ENCODE data around the gene KPNA4. TPM values are rescaled to one million over a fixed set of nuclear protein-coding genes. Genes with fewer than 3 reads are reported as not detected.
"Not testable (repeated sequence)": the region's sequence is repeated elsewhere in the genome, so short reads cannot be mapped to it uniquely, and the experiment has no call there.

Gene KPNA4
- total and polyA plus RNA-seq, 3 experiments from 2014 or later: 10.3 to 86.5 (median 72.7) TPM

DNA sequence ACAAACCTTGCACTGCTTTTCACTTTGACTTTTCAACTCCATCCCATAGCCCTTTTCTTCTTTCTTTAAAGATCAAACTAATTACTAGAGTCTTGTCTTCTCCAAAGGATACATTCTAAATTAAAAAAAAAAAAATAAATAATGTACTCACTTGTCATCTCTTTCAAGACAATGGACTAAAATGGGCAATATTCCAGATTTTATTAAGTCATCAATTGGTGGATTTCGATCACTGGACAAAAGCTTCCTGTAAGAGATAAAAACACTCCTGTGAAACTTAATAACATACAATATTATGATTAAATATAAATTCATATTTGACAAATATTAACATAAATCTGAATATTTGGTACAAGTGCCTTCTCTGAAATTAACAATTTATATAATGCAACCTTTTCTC is 34.1 kb downstream of the KPNA4 start:
- DNase-seq: no peak
- no peaks in the 10 kb centered on the region for H3K4me1 ChIP-seq (ENCODE audit: insufficient read depth, low read length)
- no peak overlapping the region for H3K4me3 ChIP-seq (ENCODE audit: low read length)
- peaks cover 19% of the 10 kb centered on the region for H3K36me3 ChIP-seq (ENCODE audit: insufficient read depth, low read length)
- H3K36me3 Mint-ChIP-seq: peaks cover 0 to 71% (median 10%) of the 10 kb centered on the region in 3 donors
- CTCF ChIA-PET: no interaction called here
- no peaks in the 10 kb centered on the region for H3K9me3 ChIP-seq (ENCODE audit: low read length)
- peaks cover 0 to 8% (median 4%) of the 10 kb centered on the region in 3 donors for H3K4me1 Mint-ChIP-seq
- peaks cover 0 to 1% of the 10 kb centered on the region in 2 donors for H3K27me3 Mint-ChIP-seq
- no peak overlapping the region for H3K4me3 Mint-ChIP-seq
- H3K27ac ChIP-seq (ENCODE audit: low read depth, low read length): no peak overlapping the region
- H3K27me3 ChIP-seq (ENCODE audit: insufficient read depth, low read length, poor library complexity, severe bottlenecking): no peaks in the 10 kb centered on the region
- H3K9me3 Mint-ChIP-seq: no peaks in the 10 kb centered on the region
- POLR2A ChIA-PET: no interaction called here
- H3K27ac Mint-ChIP-seq: no peak overlapping the region

DNA sequence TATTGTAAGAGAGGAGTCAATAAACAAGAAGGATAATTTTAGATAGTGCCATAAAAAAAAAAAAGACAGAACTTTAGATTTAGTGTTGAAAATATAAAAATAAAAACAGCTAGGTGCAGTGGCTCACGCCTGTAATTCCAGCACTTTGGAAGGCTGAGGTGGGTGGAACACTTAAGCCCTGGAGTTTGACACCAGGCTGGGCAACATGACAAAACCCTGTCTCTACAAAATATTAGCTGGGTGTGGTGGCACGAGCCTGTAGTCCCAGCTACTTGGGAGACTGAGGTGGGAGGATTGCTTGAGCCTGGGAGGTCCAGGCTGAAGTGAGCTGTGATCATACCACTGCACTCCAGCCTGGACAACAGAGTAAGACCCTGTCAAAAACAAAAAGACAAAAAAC is 49.0 kb downstream of the KPNA4 start:
- H3K9me3 ChIP-seq (ENCODE audit: low read length); H3K4me3 ChIP-seq (ENCODE audit: low read length); H3K4me3 Mint-ChIP-seq; H3K27me3 ChIP-seq (ENCODE audit: insufficient read depth, low read length, poor library complexity, severe bottlenecking); H3K4me1 ChIP-seq (ENCODE audit: insufficient read depth, low read length); H3K27ac Mint-ChIP-seq; H3K27ac ChIP-seq (ENCODE audit: low read depth, low read length); DNase-seq; POLR2A ChIA-PET; H3K27me3 Mint-ChIP-seq; CTCF ChIA-PET; H3K9me3 Mint-ChIP-seq: not testable (repeated sequence)
- Mint-ChIP-seq H3K36me3 (peaks cover 18 to 79% (median 22%) of the 10 kb centered on the region in 3 donors), H3K4me1 (peaks cover 3 to 10% (median 4%) of the 10 kb centered on the region in 3 donors)
- peaks cover 14% of the 10 kb centered on the region for H3K36me3 ChIP-seq (ENCODE audit: insufficient read depth, low read length)

DNA sequence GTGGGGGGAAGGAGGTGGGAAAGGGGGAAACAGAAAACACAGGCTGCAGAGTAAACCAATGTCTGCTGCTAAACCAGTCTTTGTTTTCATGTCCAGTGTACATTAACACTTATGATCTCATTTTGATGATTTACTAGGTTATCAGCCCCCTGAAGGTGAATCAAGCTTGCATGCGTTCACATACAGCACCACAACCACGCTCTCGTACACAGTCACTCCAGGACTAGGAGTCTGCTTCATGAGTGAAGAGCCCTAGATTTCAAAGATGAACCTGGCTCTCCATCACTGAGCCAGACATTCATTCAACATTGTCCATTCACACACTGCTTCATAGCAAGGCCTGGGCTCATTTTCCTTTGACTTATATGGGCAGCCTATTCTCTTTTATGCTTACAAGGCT is 64.0 kb downstream of the KPNA4 start:
- H3K9me3 ChIP-seq (ENCODE audit: low read length): no peaks in the 10 kb centered on the region
- H3K27ac ChIP-seq (ENCODE audit: low read depth, low read length): no peak overlapping the region
- ChIA-PET CTCF (no interaction called here), POLR2A (no interaction called here)
- Mint-ChIP-seq H3K27me3 (no peaks in the 10 kb centered on the region), H3K4me1 (peaks cover 0 to 2% (median 0%) of the 10 kb centered on the region in 3 donors), H3K9me3 (no peaks in the 10 kb centered on the region), H3K27ac (peak overlapping the region in 1 of 8 donors; percentile 86), H3K4me3 (no peak overlapping the region), H3K36me3 (peaks cover 5 to 55% (median 13%) of the 10 kb centered on the region in 3 donors)
- no peak for DNase-seq
- no peaks in the 10 kb centered on the region for H3K27me3 ChIP-seq (ENCODE audit: insufficient read depth, low read length, poor library complexity, severe bottlenecking)
- H3K36me3 ChIP-seq (ENCODE audit: insufficient read depth, low read length): peaks cover 14% of the 10 kb centered on the region
- no peak overlapping the region for H3K4me3 ChIP-seq (ENCODE audit: low read length)
- H3K4me1 ChIP-seq (ENCODE audit: insufficient read depth, low read length): no peaks in the 10 kb centered on the region

DNA sequence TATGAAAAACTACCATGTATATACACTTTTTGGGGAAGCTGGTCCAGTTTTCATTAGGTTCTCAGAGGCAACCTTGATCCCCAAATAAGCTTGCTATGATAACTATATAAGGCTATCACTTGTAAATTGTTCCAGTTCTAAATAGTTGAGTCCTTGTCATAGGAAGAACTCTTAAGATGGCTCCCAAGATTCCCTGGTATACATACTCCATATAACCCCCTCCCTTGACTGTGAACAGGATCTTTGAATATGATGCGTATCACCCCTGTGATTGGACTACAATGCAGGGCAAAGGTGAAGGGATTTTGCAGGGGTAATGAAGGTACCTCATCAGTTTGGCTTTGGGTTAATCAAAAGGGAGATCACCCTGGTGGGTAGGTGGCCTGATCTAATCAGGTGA is 67.2 kb downstream of the KPNA4 start:
- Histone ChIP-seq H3K27ac (ENCODE audit: low read depth, low read length) (no peak overlapping the region), H3K4me3 (ENCODE audit: low read length) (no peak overlapping the region), H3K27me3 (ENCODE audit: insufficient read depth, low read length, poor library complexity, severe bottlenecking) (no peaks in the 10 kb centered on the region), H3K36me3 (ENCODE audit: insufficient read depth, low read length) (peaks cover 6% of the 10 kb centered on the region), H3K4me1 (ENCODE audit: insufficient read depth, low read length) (no peaks in the 10 kb centered on the region), H3K9me3 (ENCODE audit: low read length) (no peaks in the 10 kb centered on the region)
- POLR2A ChIA-PET: no interaction called here
- H3K4me3 Mint-ChIP-seq: no peak overlapping the region
- CTCF ChIA-PET: no interaction called here
- peaks cover 0 to 1% of the 10 kb centered on the region in 2 donors for H3K27me3 Mint-ChIP-seq
- no peak for DNase-seq
- no peak overlapping the region for H3K27ac Mint-ChIP-seq
- peaks cover 0 to 4% (median 0%) of the 10 kb centered on the region in 3 donors for H3K4me1 Mint-ChIP-seq
- H3K9me3 Mint-ChIP-seq: no peaks in the 10 kb centered on the region
- peaks cover 5 to 30% (median 14%) of the 10 kb centered on the region in 3 donors for H3K36me3 Mint-ChIP-seq

DNA sequence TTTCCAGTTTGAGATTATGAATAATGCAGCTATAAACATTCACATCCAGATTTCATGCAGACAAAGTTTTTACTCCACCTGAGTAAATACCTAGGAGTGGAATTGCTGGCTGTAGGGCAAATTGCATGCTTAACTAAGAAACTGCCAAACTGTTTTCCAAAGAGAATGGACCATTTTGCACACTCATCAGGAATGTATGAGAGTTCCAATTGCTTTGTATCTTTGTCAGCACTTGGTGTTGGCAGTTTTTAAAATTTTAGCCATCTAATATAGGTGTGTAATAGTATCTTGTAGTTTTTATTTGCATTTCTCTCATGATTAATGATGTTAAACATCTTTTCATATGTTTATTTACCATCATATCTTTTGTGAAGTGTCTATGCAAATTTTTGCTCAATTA is 75.2 kb downstream of the KPNA4 start:
- Mint-ChIP-seq H3K27ac (no peak overlapping the region), H3K9me3 (no peaks in the 10 kb centered on the region), H3K4me3 (no peak overlapping the region), H3K4me1 (peaks cover 3 to 8% (median 5%) of the 10 kb centered on the region in 3 donors), H3K27me3 (peaks cover 1 to 2% of the 10 kb centered on the region in 2 donors), H3K36me3 (no peaks in the 10 kb centered on the region)
- H3K27me3 ChIP-seq (ENCODE audit: insufficient read depth, low read length, poor library complexity, severe bottlenecking): no peaks in the 10 kb centered on the region
- DNase-seq: no peak
- ChIA-PET POLR2A (no interaction called here), CTCF (no interaction called here)
- H3K4me3 ChIP-seq (ENCODE audit: low read length): no peak overlapping the region
- no peaks in the 10 kb centered on the region for H3K4me1 ChIP-seq (ENCODE audit: insufficient read depth, low read length)
- no peak overlapping the region for H3K27ac ChIP-seq (ENCODE audit: low read depth, low read length)
- no peaks in the 10 kb centered on the region for H3K9me3 ChIP-seq (ENCODE audit: low read length)
- H3K36me3 ChIP-seq (ENCODE audit: insufficient read depth, low read length): no peaks in the 10 kb centered on the region

DNA sequence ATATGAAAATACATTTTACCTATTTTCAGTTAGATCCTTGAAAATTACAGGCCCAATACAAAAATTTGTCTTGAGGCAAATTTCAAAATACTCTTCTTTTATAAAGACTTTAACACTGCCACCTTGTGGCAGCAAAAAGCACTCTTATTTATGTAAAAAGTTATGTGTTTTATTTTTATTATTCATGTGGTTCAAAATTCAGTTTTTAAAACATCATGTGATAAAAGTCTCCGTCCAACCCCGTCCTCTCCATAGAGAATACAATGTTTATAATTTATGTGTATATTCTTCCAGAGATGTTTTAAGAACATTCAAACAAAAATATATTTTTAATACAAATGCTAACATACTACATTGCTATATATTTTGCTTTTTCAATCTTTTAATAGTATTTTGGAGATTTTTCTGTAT is 78.9 kb downstream of the KPNA4 start:
- peaks cover 2 to 9% (median 5%) of the 10 kb centered on the region in 3 donors for H3K4me1 Mint-ChIP-seq
- no peaks in the 10 kb centered on the region for H3K27me3 ChIP-seq (ENCODE audit: insufficient read depth, low read length, poor library complexity, severe bottlenecking)
- no peak overlapping the region for H3K4me3 ChIP-seq (ENCODE audit: low read length)
- no peaks in the 10 kb centered on the region for H3K36me3 Mint-ChIP-seq
- ChIA-PET CTCF (interaction anchor here (2.4 kb wide), 1 partner anchor 37 kb away, joined by 8 read pairs; the partner anchor contains the start of gene TRIM59), POLR2A (no interaction called here)
- no peak overlapping the region for H3K27ac ChIP-seq (ENCODE audit: low read depth, low read length)
- H3K9me3 Mint-ChIP-seq: no peaks in the 10 kb centered on the region
- no peaks in the 10 kb centered on the region for H3K9me3 ChIP-seq (ENCODE audit: low read length)
- H3K4me3 Mint-ChIP-seq: no peak overlapping the region
- H3K27ac Mint-ChIP-seq: no peak overlapping the region
- DNase-seq: peak in 1 of 5 donors; percentile 5
- H3K27me3 Mint-ChIP-seq: peaks cover 1 to 8% of the 10 kb centered on the region in 2 donors
- H3K4me1 ChIP-seq (ENCODE audit: insufficient read depth, low read length): no peaks in the 10 kb centered on the region
- no peaks in the 10 kb centered on the region for H3K36me3 ChIP-seq (ENCODE audit: insufficient read depth, low read length)

DNA sequence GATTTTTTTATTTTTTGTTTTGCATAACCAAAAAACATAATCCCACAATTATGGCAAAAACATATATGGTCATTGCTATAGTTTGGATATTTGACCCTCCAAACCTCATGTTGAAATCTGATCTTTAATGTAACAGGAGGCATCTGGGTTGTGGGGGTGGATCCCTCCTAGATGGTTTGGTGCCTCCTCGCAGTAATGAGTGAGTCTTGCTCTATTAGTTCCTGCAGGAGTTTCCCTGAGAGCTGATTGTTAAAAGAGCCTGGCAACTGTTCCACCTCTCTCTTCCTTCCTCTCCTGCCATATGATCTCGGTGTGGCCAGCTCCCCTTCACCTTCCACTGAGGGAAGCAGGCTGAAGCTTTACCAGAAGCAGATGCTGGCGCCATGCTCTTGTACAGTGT is 82.6 kb downstream of the KPNA4 start:
- POLR2A ChIA-PET: no interaction called here
- no peaks in the 10 kb centered on the region for H3K27me3 ChIP-seq (ENCODE audit: insufficient read depth, low read length, poor library complexity, severe bottlenecking)
- CTCF ChIA-PET: interaction anchor here (1.2 kb wide), 1 partner anchor 598 kb away, joined by 3 read pairs; no protein-coding TSS in a partner anchor

DNA sequence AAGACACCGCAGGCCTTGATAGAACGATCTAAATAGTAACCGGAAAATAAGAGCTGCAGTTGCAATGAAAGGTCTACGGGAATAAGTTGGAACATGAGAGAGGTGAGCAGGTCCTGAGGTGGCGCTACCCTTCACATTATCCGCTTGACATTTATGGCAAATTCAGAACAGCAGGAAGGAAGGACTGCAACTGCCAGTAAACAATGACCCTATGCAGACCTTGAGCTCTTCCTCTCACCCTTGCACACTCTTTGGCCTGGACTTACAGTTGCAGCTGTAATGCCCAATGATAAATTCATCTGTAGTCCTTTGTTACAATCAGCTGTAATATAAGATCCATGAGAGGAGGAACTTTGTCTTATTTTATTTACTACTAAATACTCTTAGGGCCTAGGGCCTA is 83.5 kb downstream of the KPNA4 start:
- CTCF ChIA-PET: interaction anchor here (1.2 kb wide), 1 partner anchor 597 kb away, joined by 3 read pairs; no protein-coding TSS in a partner anchor
- no peak overlapping the region for H3K27ac Mint-ChIP-seq
- no peaks in the 10 kb centered on the region for H3K36me3 ChIP-seq (ENCODE audit: insufficient read depth, low read length)
- POLR2A ChIA-PET: no interaction called here
- H3K4me3 Mint-ChIP-seq: no peak overlapping the region
- H3K4me1 Mint-ChIP-seq: peaks cover 2 to 9% (median 5%) of the 10 kb centered on the region in 3 donors
- H3K27me3 ChIP-seq (ENCODE audit: insufficient read depth, low read length, poor library complexity, severe bottlenecking): no peaks in the 10 kb centered on the region
- no peaks in the 10 kb centered on the region for H3K9me3 ChIP-seq (ENCODE audit: low read length)
- H3K27me3 Mint-ChIP-seq: peaks cover 6 to 27% of the 10 kb centered on the region in 2 donors
- H3K4me3 ChIP-seq (ENCODE audit: low read length): no peak overlapping the region
- DNase-seq: no peak
- no peaks in the 10 kb centered on the region for H3K4me1 ChIP-seq (ENCODE audit: insufficient read depth, low read length)
- H3K9me3 Mint-ChIP-seq: no peaks in the 10 kb centered on the region
- H3K36me3 Mint-ChIP-seq: no peaks in the 10 kb centered on the region
- H3K27ac ChIP-seq (ENCODE audit: low read depth, low read length): no peak overlapping the region

More for the DNA sequence above, 82.6 kb downstream of the KPNA4 start:
- H3K36me3 ChIP-seq (ENCODE audit: insufficient read depth, low read length): no peaks in the 10 kb centered on the region
- Mint-ChIP-seq H3K4me3 (no peak overlapping the region), H3K36me3 (no peaks in the 10 kb centered on the region), H3K27ac (no peak overlapping the region), H3K4me1 (peaks cover 2 to 9% (median 5%) of the 10 kb centered on the region in 3 donors), H3K27me3 (peaks cover 6 to 23% of the 10 kb centered on the region in 2 donors), H3K9me3 (no peaks in the 10 kb centered on the region)
- H3K27ac ChIP-seq (ENCODE audit: low read depth, low read length): no peak overlapping the region
- DNase-seq: no peak
- H3K9me3 ChIP-seq (ENCODE audit: low read length): no peaks in the 10 kb centered on the region
- no peaks in the 10 kb centered on the region for H3K4me1 ChIP-seq (ENCODE audit: insufficient read depth, low read length)
- H3K4me3 ChIP-seq (ENCODE audit: low read length): no peak overlapping the region

Measured in CD8-positive, alpha-beta memory T cell (primary cell).